Upper lobe of left lung (tissue), 4 donors: ENCODE results near the gene HAP1.

Experiments
- CTCF ChIP-seq, 6 experiments: fragments of 450-650 bp in 4 of 6; fragments of 200-600 bp in 2 of 6; sonication (generic) in 2 of 6; IDR thresholded peaks; one replicate each; pipeline ENCODE4 v1.5.1; 2016 to 2019; ENCODE audit warnings: antibody characterized with exemption in 6 of 6
- POLR2A ChIP-seq, 4 donors: fragments of 450-650 bp; IDR thresholded peaks; one replicate each; pipeline ENCODE4 v1.5.1; 2016 to 2017; ENCODE audit warnings: antibody characterized with exemption in 4 of 4, mild to moderate bottlenecking in 2 of 4
- POLR2AphosphoS5 ChIP-seq, 2 donors: sonication (generic); formaldehyde crosslinking; IDR thresholded peaks; one replicate each; pipeline ENCODE4 v1.5.1; 2017; ENCODE audit warnings: antibody characterized with exemption in 2 of 2

- TF ChIP-seq CTCF (IDR thresholded peaks at IDR 0.05) (no peak), POLR2AphosphoS5 (IDR thresholded peaks at IDR 0.05) (no peak), POLR2A (IDR thresholded peaks at IDR 0.05) (no peak)
Observed at GRCh38 chr17:41680426-41681040, 53.9 kb downstream of the HAP1 start.
